Karpas-422 (cell line): ENCODE results near the gene WNT5B. TPM values are rescaled to one million over a fixed set of nuclear protein-coding genes. Genes with fewer than 3 reads are reported as not detected.
A peak's percentile ranks its signal among the peaks of the same experiment; 100 is the strongest.

Source experiments
- DNase-seq: peaks from one replicate; pipeline ENCODE4 v3.0.0-alpha.2; 2015
- H2AFZ ChIP-seq: fragments of 200-600 bp; sonication (generic); 2 replicates; pipeline ENCODE4 v1.6.1; 2014; ENCODE audit warnings: antibody characterized with exemption, low read length, mixed read lengths
- H3K27ac ChIP-seq: fragments of 200-600 bp; sonication (generic); 2 replicates; pipeline ENCODE4 v1.5.1; 2014; ENCODE audit warnings: mild to moderate bottlenecking, low read length, moderate library complexity
- H3K27me3 ChIP-seq: fragments of 200-600 bp; sonication (generic); 2 replicates; pipeline ENCODE4 v1.6.1; 2014; ENCODE audit warnings: low read length, mixed read lengths
- H3K36me3 ChIP-seq: fragments of 200-600 bp; sonication (generic); 2 replicates; pipeline ENCODE4 v1.6.1; 2014; ENCODE audit warnings: low read length, mixed read lengths; ENCODE audit not compliant: insufficient read depth
- H3K4me1 ChIP-seq: fragments of 200-600 bp; sonication (generic); 2 replicates; pipeline ENCODE4 v1.6.1; 2014; ENCODE audit warnings: mild to moderate bottlenecking, low read length, mixed read lengths
- H3K4me2 ChIP-seq: fragments of 200-600 bp; sonication (generic); 2 replicates; pipeline ENCODE4 v1.6.1; 2014; ENCODE audit warnings: low read length, low read depth, mild to moderate bottlenecking; ENCODE audit not compliant: poor library complexity, severe bottlenecking
- H3K4me3 ChIP-seq: fragments of 200-600 bp; sonication (generic); 2 replicates; pipeline ENCODE4 v1.5.1; 2014; ENCODE audit warnings: mild to moderate bottlenecking, antibody characterized with exemption, low read length, mixed read lengths
- H3K79me2 ChIP-seq: fragments of 200-600 bp; sonication (generic); 2 replicates; pipeline ENCODE4 v1.6.1; 2014; ENCODE audit warnings: mild to moderate bottlenecking, low read length, mixed read lengths
- H3K9ac ChIP-seq: fragments of 200-600 bp; sonication (generic); 2 replicates; pipeline ENCODE4 v1.6.0; 2014; ENCODE audit warnings: low read length
- H3K9me2 ChIP-seq: fragments of 200-600 bp; sonication (generic), shearing (Covaris generic); replicated peaks from 2 replicates; pipeline ENCODE4 v1.6.0; 2014; ENCODE audit warnings: mild to moderate bottlenecking, low read length, moderate library complexity; ENCODE audit not compliant: insufficient read depth
- H3K9me3 ChIP-seq: fragments of 300-700, 200-600 bp; sonication (generic); 2 replicates; pipeline ENCODE4 v1.6.1; 2014; ENCODE audit warnings: low read length, mixed read lengths
- H4K20me1 ChIP-seq: fragments of 200-600 bp; sonication (generic); 2 replicates; pipeline ENCODE4 v1.6.1; 2014; ENCODE audit warnings: mild to moderate bottlenecking, antibody characterized with exemption, low read length, low read depth; ENCODE audit not compliant: insufficient read depth
- total RNA-seq: library from RNA; depleted of rRNA; stranded (reverse); fragments of >200 nt; shearing (Covaris generic); gene quantifications from 2 replicates; pipeline ENCODE4 v1.2.3, GENCODE V29; 2014; ENCODE audit warnings: low replicate concordance

WNT5B gene
- total RNA-seq, 1 experiment from 2014 or later: not detected

- Histone ChIP-seq H3K4me1 (peaks cover 24% of the 10 kb centered on the region), H3K4me3 (peak overlapping the region; percentile 72), H3K27me3 (no peaks in the 10 kb centered on the region), H3K36me3 (no peaks in the 10 kb centered on the region), H3K27ac (no peak overlapping the region), H2AFZ (peak overlapping the region; percentile 81), H3K79me2 (no peaks in the 10 kb centered on the region), H3K9me3 (no peaks in the 10 kb centered on the region), H3K4me2 (peak overlapping the region; percentile 91), H4K20me1 (no peaks in the 10 kb centered on the region), H3K9me2 (no peaks in the 10 kb centered on the region), H3K9ac (peak overlapping the region; percentile 66)
- DNase-seq: peak; percentile 48
Measured at GRCh38 chr12:1630133-1630826, 1.2 kb downstream of the WNT5B start.

- H4K20me1 ChIP-seq: no peaks in the 10 kb centered on the region
- no peaks in the 10 kb centered on the region for H3K9me3 ChIP-seq
- no peaks in the 10 kb centered on the region for H3K36me3 ChIP-seq
- no peaks in the 10 kb centered on the region for H3K27me3 ChIP-seq
- no peak for DNase-seq
- no peak overlapping the region for H3K4me3 ChIP-seq
- peaks cover 24% of the 10 kb centered on the region for H3K4me1 ChIP-seq
- no peak overlapping the region for H3K9ac ChIP-seq
- no peaks in the 10 kb centered on the region for H3K9me2 ChIP-seq
- no peaks in the 10 kb centered on the region for H3K79me2 ChIP-seq
- H3K4me2 ChIP-seq: no peak overlapping the region
- H2AFZ ChIP-seq: no peak overlapping the region
- H3K27ac ChIP-seq: no peak overlapping the region
Measured at GRCh38 chr12:1630827-1631591, 2.0 kb downstream of the WNT5B start.

GRCh38 chr12:1632702-1633101 lies 3.7 kb downstream of the WNT5B start:
- Histone ChIP-seq H3K27me3 (no peaks in the 10 kb centered on the region), H3K4me3 (no peak overlapping the region), H3K27ac (no peak overlapping the region), H3K9ac (no peak overlapping the region), H4K20me1 (no peaks in the 10 kb centered on the region), H3K9me3 (no peaks in the 10 kb centered on the region), H3K4me1 (peaks cover 24% of the 10 kb centered on the region), H3K9me2 (no peaks in the 10 kb centered on the region), H3K4me2 (no peak overlapping the region), H3K79me2 (no peaks in the 10 kb centered on the region), H2AFZ (no peak overlapping the region), H3K36me3 (no peaks in the 10 kb centered on the region)
- no peak for DNase-seq

GRCh38 chr12:1633459-1633858 lies 4.4 kb downstream of the WNT5B start:
- no peak for DNase-seq
- H3K4me3 ChIP-seq: no peak overlapping the region
- no peaks in the 10 kb centered on the region for H3K9me3 ChIP-seq
- peaks cover 24% of the 10 kb centered on the region for H3K4me1 ChIP-seq
- H3K27me3 ChIP-seq: no peaks in the 10 kb centered on the region
- H3K9ac ChIP-seq: no peak overlapping the region
- H3K27ac ChIP-seq: no peak overlapping the region
- H3K4me2 ChIP-seq: no peak overlapping the region
- H4K20me1 ChIP-seq: no peaks in the 10 kb centered on the region
- no peak overlapping the region for H2AFZ ChIP-seq
- H3K79me2 ChIP-seq: no peaks in the 10 kb centered on the region
- no peaks in the 10 kb centered on the region for H3K9me2 ChIP-seq
- H3K36me3 ChIP-seq: no peaks in the 10 kb centered on the region

GRCh38 chr12:1634149-1634548 lies 5.1 kb downstream of the WNT5B start:
- H3K4me3 ChIP-seq: no peak overlapping the region
- H3K9me3 ChIP-seq: no peaks in the 10 kb centered on the region
- H2AFZ ChIP-seq: no peak overlapping the region
- no peaks in the 10 kb centered on the region for H3K79me2 ChIP-seq
- H3K4me1 ChIP-seq: peaks cover 24% of the 10 kb centered on the region
- H3K4me2 ChIP-seq: no peak overlapping the region
- no peaks in the 10 kb centered on the region for H3K27me3 ChIP-seq
- no peak for DNase-seq
- H3K9ac ChIP-seq: no peak overlapping the region
- H4K20me1 ChIP-seq: no peaks in the 10 kb centered on the region
- no peak overlapping the region for H3K27ac ChIP-seq
- no peaks in the 10 kb centered on the region for H3K9me2 ChIP-seq
- no peaks in the 10 kb centered on the region for H3K36me3 ChIP-seq

GRCh38 chr12:1634590-1635191 lies 5.7 kb downstream of the WNT5B start:
- H4K20me1 ChIP-seq: no peaks in the 10 kb centered on the region
- H3K4me1 ChIP-seq: peaks cover 18% of the 10 kb centered on the region
- no peak overlapping the region for H3K4me3 ChIP-seq
- no peaks in the 10 kb centered on the region for H3K36me3 ChIP-seq
- no peak overlapping the region for H3K27ac ChIP-seq
- no peaks in the 10 kb centered on the region for H3K9me3 ChIP-seq
- H3K9me2 ChIP-seq: no peaks in the 10 kb centered on the region
- H2AFZ ChIP-seq: no peak overlapping the region
- no peak overlapping the region for H3K9ac ChIP-seq
- no peaks in the 10 kb centered on the region for H3K27me3 ChIP-seq
- no peaks in the 10 kb centered on the region for H3K79me2 ChIP-seq
- H3K4me2 ChIP-seq: no peak overlapping the region
- peak; percentile 85 for DNase-seq

GRCh38 chr12:1635301-1636095 lies 6.5 kb downstream of the WNT5B start:
- H4K20me1 ChIP-seq: no peaks in the 10 kb centered on the region
- H3K9ac ChIP-seq: no peak overlapping the region
- no peak overlapping the region for H3K4me2 ChIP-seq
- no peaks in the 10 kb centered on the region for H3K9me2 ChIP-seq
- no peaks in the 10 kb centered on the region for H3K27me3 ChIP-seq
- H3K79me2 ChIP-seq: no peaks in the 10 kb centered on the region
- no peak for DNase-seq
- no peaks in the 10 kb centered on the region for H3K36me3 ChIP-seq
- no peak overlapping the region for H3K27ac ChIP-seq
- H3K4me1 ChIP-seq: peaks cover 10% of the 10 kb centered on the region
- no peak overlapping the region for H3K4me3 ChIP-seq
- no peak overlapping the region for H2AFZ ChIP-seq
- no peaks in the 10 kb centered on the region for H3K9me3 ChIP-seq

- no peaks in the 10 kb centered on the region for H3K36me3 ChIP-seq
- no peaks in the 10 kb centered on the region for H3K9me2 ChIP-seq
- no peak overlapping the region for H3K4me2 ChIP-seq
- no peaks in the 10 kb centered on the region for H3K9me3 ChIP-seq
- H2AFZ ChIP-seq: no peak overlapping the region
- H3K4me1 ChIP-seq: no peaks in the 10 kb centered on the region
- H3K27me3 ChIP-seq: no peaks in the 10 kb centered on the region
- H4K20me1 ChIP-seq: no peaks in the 10 kb centered on the region
- no peak overlapping the region for H3K27ac ChIP-seq
- H3K9ac ChIP-seq: no peak overlapping the region
- H3K79me2 ChIP-seq: no peaks in the 10 kb centered on the region
- no peak for DNase-seq
- H3K4me3 ChIP-seq: no peak overlapping the region
Measured at GRCh38 chr12:1638203-1638602, 9.2 kb downstream of the WNT5B start.
